NCI-H2196 treated with DMSO at 0.1 percent for 48 hours (cell line): ENCODE data around the gene BCLAF1.
A peak's percentile ranks its signal among the peaks of the same experiment; 100 is the strongest.
"Not testable (repeated sequence)": the region's sequence is repeated elsewhere in the genome, so short reads cannot be mapped to it uniquely, and the experiment has no call there.

Experiments
- DNase-seq: peaks from one replicate; lab custom pipeline; 2025; ENCODE audit not compliant: unreplicated experiment; lab: John Stamatoyannopoulos, UW

BCLAF1 gene

GRCh38 chr6:136249336-136249735 is 40.3 kb downstream of the BCLAF1 start:
- DNase-seq, result no peak

- no peak for DNase-seq
Measured at GRCh38 chr6:136244061-136244616, 45.5 kb downstream of the BCLAF1 start.

GRCh38 chr6:136236466-136237293 is 53.0 kb downstream of the BCLAF1 start:
- no peak for DNase-seq

- DNase-seq, result peak; percentile 50
Measured at GRCh38 chr6:136235233-136235564, 54.4 kb downstream of the BCLAF1 start.

GRCh38 chr6:136232701-136233100 is 56.9 kb downstream of the BCLAF1 start:
- no peak for DNase-seq

GRCh38 chr6:136230219-136230853 is 59.3 kb downstream of the BCLAF1 start:
- no peak for DNase-seq

GRCh38 chr6:136228814-136229213 is 60.8 kb downstream of the BCLAF1 start:
- no peak for DNase-seq

- DNase-seq, result no peak
Measured at GRCh38 chr6:136226674-136227377, 62.8 kb downstream of the BCLAF1 start.

GRCh38 chr6:136226027-136226673 is 63.5 kb downstream of the BCLAF1 start:
- DNase-seq, result peak; percentile 24

- DNase-seq, result no peak
Measured at GRCh38 chr6:136225496-136225895, 64.2 kb downstream of the BCLAF1 start.

- DNase-seq, result not testable (repeated sequence)
Measured at GRCh38 chr6:136224974-136225373, 64.7 kb downstream of the BCLAF1 start.

- DNase-seq, result no peak
Measured at GRCh38 chr6:136216503-136217401, 72.9 kb downstream of the BCLAF1 start.

GRCh38 chr6:136213853-136214252 is 75.8 kb downstream of the BCLAF1 start:
- DNase-seq, result no peak

- DNase-seq, result no peak
Measured at GRCh38 chr6:136213012-136213539, 76.6 kb downstream of the BCLAF1 start.

GRCh38 chr6:136212608-136213007 is 77.0 kb downstream of the BCLAF1 start:
- DNase-seq, result no peak

GRCh38 chr6:136210398-136211165 is 79.1 kb downstream of the BCLAF1 start:
- DNase-seq, result no peak

- no peak for DNase-seq
Measured at GRCh38 chr6:136209496-136209895, 80.2 kb downstream of the BCLAF1 start.

GRCh38 chr6:136208783-136209182 is 80.9 kb downstream of the BCLAF1 start:
- DNase-seq, result no peak
